ENCODE measurements around the gene CCDC148.
"Not testable (repeated sequence)": the region's sequence is repeated elsewhere in the genome, so short reads cannot be mapped to it uniquely, and the experiment has no call there.

The CCDC148 gene

DNA sequence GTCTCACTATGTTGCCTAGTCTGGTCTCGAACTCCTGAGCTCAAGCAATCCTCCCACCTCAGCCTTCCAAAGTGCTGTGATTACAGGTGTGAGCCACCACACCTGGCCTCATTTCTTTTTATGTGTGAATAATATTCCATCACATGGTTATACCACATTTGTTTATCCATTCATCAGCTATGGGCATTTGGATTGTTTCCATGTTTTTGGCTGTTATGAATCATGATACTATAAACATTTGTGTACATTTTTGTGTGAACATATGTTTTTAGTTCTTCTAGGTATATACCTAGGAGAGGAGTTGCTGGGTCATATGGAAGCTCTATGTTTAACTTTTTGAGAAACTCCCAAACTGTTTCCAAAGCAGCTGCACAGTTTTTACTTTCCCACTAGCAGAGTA is 24.6 kb upstream of the CCDC148 start:
- DNase-seq = no peak

DNA sequence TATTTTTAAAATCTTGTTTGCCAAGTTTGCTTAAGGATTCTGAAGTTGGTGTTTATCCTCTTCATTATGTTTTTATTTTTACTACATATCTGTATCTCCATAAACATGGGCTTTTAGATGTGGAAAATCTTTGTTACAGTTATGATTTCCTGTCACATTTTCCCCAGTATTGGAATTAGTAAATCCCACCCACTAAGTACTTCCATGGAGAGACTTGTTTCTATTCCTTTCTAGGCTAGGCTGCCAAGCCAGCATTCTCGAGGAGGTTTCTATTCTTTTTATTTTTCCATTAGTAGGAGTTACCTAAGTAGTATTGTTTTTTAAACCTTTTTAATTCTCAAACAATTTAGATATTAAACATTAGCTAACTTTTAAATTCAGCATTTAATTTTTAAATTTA is 22.3 kb upstream of the CCDC148 start:
- DNase-seq = no peak

DNA sequence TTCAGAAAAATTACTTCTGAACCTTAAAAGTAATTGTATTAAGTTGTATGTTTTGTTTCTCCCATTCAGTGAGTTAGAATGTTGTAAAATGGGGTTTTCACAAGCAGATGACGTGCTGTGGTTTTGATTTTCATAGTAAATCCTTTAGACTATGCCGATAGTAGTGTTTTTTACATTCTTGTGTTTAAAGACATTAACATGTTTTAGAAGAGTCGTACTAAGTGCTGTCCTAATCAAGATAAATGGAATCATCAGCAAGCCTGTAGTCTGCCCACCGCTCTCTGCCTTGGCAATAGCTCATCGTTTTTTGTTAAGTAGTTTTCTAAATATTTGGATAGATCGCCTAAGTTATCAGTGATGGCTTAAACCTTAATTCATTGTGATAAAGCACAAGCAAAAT is 21.7 kb upstream of the CCDC148 start:
- DNase-seq = no peak

DNA sequence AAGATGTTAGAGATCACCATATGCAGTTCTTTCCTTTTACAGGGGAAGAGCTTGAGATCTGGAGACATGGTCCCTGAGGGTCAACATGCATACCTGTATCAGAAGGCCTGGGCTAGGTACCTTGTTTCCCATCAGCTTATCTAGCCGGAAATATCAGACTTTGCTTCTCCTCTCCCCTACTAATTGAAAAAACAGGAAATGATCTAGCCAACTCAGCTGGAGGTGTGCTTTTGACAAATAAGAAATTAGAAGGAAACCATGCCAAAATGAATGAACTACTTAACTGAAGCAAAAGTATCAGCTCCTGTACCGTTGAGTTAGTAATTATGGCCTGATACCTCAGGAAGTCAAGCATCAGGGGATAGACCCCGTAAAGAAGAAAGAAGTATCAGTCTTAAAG is 20.6 kb upstream of the CCDC148 start:
- no peak for DNase-seq

DNA sequence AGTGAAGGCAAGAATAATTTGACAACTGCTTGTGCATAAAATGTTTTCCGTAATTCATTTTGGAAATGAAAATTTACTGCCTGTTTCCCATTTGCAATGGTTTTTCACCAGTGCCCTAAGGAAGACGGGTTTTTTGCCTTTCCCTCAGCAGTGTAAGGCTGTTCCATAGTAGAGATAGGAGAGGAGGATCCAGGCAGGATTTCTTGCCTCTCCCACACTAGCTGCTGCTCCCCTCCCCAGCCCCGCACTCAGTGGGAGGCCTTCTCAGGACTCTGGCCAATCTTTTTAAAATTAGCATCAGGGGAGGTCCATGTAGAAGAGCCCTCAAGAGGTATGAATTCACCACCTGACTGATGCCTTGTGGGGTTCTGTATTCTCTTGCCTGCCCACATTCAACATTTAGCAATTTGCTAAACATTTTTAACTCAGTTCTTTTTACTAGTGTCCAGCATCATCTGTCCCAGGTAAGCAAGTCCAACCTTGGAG is 18.0 kb upstream of the CCDC148 start:
- DNase-seq = not testable (repeated sequence)

DNA sequence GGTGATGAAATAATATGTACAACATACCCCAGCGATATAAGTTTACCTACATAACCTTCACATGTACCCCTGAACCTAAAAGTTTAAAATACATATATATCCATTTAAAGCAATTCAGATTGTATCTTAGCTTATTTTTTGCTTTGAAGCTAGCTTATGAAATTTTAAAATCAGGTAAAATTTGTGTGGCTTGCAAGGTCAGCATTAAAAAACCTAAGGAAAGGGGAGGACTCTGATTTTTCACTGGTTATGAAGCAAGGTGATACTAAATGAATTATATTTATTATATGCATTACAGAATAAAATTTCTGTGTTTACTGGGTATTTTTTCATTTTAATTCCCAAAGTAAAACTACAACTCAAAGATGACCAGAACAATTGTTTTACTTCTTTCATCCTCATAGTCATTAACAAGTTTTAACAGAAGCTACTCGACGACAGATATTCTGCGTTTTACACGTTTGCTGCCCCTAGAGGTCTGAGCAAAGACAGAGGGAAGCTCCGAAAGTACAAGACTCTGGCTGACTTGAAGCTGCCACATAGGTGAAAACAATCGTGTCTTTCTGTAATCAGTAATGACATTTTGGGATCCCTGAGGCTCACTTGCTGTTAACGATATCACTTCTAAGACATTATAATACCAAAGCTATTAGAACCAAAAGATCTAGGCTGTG is 17.3 kb upstream of the CCDC148 start:
- DNase-seq = no peak

DNA sequence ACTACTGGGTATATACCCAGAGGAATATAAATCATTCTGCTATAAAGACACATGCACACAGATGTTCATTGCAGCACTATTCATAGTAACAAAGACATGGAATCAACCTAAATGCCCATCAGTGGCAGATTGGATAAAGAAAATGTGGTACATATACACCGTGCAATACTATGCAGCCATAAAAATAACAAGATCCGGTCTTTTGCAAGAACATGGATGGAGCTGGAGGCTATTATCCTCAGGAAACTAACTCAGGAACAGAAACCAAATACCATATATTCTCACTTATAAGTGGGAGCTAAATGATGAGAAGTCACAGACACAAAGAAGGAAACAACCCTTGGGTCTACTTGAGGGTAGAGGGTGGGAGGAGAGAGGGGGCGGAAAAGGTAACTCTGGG is 16.7 kb upstream of the CCDC148 start:
- not testable (repeated sequence) for DNase-seq

DNA sequence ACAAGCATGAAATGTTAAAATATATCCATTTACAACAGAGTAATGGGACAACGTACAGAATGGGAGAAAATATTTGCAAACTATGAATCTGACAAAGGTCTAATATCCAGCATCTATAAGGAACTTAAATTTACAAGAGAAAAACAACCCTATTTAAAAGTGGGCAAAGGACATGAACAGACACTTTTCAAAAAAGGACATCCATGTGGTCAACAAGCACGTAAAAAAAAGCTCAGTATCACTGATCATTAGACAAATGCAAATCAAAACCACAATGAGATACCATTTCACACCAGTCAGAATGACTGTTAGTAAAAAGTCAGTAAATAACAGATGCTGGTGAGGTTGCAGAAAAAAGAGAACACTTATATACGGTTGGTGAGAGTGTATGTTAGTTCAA is 16.3 kb upstream of the CCDC148 start:
- not testable (repeated sequence) for DNase-seq

DNA sequence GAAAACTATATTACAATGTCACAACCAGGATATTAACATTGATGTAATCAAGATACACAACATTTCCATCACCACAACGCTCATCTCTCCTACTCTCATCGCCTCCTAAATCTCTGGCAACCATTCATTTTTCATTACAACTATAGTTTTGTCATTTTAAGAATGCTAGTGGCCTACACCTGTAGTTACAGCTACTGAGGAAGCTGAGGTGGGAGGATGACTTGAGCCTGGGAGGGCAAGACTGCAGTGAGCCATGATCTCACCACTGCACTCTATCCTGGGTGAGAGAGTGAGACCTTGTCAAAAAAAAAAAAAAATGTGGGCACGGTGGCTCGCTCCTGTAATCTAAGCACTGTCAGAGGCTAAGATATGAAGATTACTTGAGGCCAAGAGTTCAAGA is 10.7 kb upstream of the CCDC148 start:
- DNase-seq = no peak

DNA sequence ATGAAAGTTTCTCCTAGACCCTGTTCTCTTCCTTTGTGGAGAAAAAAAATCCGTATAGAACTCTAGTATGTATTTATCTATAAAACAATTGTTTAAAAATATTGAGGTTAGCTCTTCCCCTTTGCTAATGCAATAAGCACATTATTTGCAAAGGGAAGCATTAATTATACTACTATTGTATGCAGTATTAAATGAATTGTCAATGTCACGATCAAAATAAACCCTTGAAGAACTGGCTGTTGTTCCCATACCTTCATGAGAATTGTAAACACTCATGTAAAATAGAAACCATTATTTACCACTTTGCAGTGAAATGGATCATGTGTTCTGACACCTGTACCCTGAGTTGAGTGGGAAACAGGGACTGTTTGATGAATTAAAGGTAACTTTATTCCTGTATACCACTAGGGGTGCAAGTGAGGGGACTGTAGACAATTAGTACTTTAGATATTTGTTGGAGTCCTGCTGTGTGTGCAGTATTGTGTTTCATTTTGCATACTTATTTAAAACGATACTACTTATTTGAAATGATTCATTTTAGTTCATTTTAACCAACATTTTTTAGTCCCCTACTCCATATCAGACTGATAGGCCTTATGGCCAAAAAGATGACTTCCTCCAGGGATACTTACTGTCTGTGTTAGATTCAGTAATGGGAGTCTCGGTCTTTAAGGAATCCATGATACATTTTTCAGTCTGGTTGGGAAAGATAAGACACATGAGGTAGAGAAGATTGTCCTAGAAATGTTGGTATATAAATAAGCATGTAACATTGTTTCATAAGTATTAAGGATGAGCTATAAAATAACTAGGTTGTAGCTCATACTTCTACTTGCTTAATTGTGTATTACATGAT is 8.1 kb upstream of the CCDC148 start:
- DNase-seq = peak; percentile 26

DNA sequence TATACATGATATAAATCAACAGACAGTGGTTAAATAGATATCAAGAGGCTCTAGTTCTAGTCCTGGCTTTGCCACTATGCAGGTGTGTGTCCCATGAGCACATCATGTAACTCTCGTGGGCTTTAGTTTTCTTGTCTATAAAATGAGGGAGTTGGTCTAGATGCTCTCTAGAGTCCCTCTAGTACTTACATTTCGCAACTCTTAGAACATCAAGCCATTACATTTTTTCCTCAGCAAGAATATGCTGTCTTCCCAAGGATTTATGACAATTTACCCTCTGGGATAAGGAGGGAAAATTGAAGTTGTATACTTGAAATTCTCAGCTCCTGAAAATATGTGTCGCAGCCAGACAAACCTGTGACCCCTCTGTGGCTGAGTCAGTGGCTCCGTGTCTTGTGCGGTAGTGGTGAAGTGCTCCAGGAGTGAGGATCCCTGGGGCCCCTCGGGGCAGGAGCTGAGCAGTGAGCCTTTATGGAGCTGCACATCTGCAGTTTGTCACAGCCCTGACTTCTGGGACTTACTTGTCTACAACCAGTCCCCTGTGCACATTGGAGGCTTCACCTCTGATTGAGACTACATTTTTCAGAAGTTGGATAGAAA is 7.0 kb upstream of the CCDC148 start:
- no peak for DNase-seq

DNA sequence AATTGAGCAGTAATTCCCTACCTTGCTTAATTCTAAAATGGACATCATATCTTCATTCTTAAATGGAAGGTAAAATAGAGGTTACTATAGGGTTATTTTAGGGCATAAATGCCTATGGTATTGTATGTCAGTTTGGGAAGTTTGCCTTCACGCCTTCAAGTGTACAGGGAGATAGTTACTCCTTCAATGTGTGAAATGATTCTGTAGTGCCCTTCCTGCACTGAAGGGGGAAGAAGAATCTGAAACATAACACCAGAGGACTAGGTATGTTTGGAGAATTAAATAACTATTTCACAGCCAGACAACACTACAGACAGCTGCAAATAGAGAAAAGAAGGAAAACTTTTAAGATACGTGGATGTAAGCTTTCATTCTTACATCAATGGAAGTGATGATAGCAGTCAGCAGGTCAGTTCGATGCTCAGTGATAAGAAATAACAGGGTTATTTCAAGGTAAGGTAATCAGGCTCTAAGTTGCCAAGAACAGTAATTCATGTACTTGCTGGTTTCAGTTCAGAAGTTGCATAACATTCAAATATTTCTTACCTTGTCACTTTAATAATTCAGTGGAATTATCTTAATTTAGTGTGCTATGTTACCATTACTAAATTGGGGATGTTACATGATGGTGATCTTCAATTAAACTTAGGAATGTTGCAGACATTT is 4.2 kb upstream of the CCDC148 start:
- DNase-seq = no peak

DNA sequence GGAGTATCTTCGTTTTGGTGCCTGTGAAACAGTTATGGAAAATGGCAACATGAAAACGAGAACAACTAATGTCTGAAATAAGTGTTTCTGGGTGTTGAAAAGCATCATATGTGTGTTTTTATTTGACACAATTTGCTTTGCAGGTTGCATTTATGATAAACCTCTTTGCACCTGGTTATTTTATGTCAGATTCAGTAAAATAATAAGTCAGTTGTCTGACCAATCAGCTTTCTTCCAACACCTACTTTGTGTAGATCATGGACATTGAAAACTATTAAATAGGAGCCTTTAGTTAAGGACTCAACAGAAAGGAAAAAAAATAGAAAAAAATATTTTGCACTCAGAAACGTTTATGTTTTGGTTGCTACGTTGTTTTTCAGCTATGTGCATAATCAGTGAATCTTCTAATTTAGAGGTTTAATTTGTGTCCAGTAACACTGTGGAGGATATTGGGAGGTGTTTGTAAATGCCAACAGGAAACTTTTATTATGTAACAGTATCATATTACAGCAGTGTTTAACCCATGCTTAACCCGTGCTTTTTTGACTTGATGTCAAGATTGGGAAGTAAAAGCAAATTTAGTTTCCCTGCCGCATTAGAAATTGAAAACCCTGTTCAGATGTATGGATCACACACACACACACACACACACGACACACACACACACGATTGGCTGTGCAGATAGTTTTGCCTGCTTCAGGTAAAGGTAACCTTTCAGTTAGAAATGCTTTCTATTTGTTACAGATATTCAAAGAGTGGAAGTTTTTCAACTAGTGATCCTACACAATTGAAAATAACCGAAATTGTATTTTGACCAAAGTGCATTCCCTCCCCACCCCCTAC is 2.8 kb upstream of the CCDC148 start:
- DNase-seq = peak; percentile 34

DNA sequence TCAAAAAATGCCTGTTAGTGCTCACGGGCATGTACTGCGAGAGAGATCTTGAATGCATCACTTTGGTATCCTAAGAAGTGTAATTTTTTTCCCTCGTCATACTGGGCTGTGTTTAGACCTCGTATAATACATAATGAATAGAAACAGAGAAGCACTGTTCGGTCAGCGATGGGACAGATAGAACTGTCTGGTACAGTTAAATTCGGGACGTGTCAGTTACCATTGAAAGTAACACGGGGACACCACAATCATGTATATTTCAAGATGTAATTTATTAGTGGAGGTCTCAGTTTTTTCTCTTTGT is 2.0 kb upstream of the CCDC148 start:
- no peak for DNase-seq

DNA sequence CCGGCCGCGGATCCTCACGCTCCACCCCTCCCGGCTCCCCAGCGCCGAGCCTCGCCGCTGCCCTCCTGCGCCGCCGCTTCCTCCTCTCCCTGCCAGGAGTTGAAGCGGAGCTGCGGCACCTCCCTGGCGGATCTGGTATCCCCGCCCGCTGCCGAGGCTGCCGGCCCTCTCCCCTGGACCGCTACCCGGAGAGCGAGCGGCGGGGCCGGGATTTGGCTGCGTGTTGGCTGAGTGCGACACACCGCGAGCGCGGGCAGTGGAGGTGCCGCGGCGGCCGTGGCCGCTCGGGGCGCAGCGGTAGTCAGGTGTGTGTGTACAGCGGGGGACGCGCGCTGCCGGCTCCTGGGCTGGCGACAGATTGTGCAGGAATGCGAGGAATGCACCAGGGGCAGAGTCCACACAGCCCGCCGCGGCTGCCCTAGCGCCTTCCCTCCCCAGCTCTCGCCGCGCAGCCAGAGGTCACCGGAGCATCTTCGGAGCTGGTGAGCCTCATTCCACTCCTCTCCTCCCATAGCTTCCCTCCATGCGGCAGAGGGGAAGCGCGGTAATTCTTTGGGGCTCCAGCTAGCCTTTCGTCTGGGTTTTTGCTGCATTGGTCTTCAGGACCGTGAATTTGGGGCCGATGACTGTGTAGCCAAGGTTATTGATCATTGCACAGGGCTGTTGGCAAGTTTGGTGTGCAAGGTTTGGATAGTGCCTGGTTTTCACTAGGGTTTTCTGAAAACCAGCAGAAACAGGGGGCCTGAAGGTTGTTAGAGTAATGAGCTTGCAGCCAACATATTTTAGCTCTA is 1.5 kb upstream of the CCDC148 start:
- peak; percentile 71 for DNase-seq

DNA sequence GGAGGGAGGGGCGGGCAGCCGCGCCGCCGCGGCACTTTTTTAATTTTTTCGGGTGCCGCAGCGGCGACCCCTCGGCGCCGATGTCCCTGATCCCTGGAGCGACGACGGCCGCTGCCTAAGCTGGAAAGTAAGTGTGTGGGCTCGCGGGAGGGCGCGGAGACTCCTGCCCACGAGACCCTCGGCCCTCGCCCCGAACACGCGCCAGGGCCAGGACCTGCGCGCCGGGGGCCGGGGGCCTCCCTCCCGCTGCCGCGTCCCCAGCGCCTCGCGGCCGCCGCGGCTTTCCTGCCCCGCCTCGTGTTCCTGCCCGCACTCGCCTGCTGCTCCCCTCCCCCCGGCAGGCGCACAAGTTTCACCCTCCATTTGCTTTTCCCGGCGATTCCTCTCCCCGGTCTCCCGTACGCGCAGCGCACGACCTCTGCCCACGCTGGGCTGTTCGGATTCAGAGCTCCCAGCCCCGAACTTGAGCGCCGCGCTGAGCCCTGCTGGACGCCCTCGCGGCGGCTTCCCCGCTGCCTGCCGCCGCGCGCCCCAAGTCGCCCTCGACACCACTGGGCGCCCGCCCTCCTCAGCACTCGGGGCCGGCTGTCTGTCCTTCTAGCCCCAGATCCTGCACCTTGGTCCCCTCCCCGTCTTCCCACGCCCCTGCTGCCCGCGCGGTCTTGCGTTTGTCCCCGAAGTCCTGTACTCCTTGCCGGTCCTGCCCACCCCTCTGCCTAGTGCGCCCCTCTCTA is 706 bp upstream of the CCDC148 start:
- peak; percentile 71 for DNase-seq

DNA sequence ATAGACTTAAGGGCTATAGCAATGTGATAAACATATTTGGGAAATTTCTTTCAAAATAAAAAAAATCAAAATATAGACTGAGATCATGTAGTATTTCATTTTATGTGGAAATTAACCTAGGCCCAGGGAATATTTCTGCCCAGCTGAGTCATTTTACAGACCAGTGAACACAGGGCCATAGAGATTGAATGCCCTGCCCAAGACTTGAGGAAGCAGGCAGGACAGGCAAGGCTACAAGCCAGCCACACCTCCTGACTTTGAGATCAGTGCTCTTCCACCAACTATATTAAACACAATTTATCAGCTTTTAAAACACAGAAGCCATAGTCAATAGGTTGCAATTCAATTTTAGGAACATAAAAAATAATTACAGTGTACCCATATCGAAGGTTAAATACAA is 12.9 kb downstream of the CCDC148 start:
- DNase-seq = no peak

DNA sequence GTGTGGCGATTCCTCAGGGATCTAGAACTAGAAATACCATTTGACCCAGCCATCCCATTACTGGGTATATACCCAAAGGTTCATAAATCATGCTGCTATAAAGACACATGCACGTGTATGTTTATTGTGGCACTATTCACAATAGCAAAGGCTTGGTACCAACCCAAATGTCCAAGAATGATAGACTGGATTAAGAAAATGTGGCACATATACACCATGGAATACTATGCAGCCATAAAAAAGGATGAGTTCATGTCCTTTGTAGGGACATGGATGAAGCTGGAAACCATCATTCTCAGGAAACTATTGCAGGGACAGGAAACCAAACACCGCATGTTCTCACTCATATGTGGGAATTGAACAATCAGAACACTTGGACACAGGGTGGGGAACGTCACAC is 17.5 kb downstream of the CCDC148 start:
- not testable (repeated sequence) for DNase-seq

DNA sequence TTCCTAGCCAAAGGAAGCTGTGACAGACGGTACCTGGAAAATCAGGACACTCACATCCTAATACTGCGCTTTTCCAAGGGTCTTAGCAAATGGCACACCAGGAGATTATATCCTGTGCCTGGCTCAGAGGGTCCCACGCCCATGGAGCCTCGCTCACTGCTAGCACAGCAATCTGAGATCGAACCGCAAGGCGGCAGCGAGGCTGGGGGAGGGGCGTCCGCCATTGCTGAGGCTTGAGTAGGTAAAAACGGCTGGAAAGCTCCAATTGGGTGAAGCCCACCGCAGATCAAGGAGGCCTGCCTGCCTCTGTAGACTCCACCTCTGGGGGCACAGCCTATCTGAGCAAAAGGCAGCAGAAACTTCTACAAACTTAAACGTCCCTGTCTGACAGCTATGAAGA is 22.8 kb downstream of the CCDC148 start:
- not testable (repeated sequence) for DNase-seq

DNA sequence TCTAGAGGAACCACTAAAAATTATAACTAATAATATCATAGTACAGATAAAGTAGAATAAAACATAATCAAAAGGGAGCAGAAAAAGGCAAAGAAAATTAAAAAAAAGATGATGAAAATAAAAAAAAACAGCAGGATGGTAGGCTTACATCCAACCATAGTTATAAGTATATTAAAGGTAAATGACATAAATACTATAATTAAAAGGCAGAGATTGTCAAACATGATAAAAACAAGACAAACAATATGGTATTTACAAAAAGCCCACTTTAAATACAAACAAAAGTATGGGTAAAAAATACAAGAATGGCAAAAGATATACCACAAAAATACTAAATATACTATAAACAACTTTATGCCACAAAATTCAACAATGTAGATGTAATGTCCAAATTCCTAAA is 24.4 kb downstream of the CCDC148 start:
- no peak for DNase-seq

DNA sequence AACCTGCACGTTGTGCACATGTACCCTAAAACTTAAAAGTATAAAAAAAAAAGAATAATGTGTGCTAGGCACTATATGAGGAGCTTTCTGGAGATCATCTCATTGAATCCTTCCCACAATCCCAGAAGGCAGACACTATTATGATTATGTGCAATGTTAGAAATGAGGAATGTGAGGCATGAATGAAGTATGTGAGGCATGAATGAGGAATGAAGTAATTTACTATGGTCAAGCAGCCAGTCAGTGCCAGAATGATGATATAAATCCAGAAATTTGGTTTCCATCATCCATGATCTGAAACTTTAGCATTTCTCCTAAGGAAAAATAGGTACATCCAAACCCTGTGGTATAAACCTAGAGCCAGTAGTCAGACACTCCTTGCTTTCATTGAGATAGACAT is 42.0 kb downstream of the CCDC148 start:
- no peak for DNase-seq

Data from NCI-H2171 treated with DMSO at 0.1 percent for 48 hours (cell line).